ENCODE measurements around the gene KIF3A. TPM values are rescaled to one million over a fixed set of nuclear protein-coding genes. Genes with fewer than 3 reads are reported as not detected.

Gene KIF3A
- total RNA-seq, 1 experiment from 2014 or later = 6.7 TPM

Other genes starting within 250 kb of the KIF3A start
- 1.2 and 1.8 TPM in 2 replicates for gene IRF1, start 246.8 kb downstream of the KIF3A start, total RNA-seq (2014; rRNA removed; shearing (Covaris generic))
- gene IL5, start 194.0 kb downstream of the KIF3A start, total RNA-seq (2014; rRNA removed; shearing (Covaris generic)) = not detected in 2 replicates
- 24.5 and 27.8 TPM in 2 replicates for gene RAD50, start 180.6 kb downstream of the KIF3A start, total RNA-seq (2014; rRNA removed; shearing (Covaris generic))
- not detected in 2 replicates for gene IL13, start 79.4 kb downstream of the KIF3A start, total RNA-seq (2014; rRNA removed; shearing (Covaris generic))
- not detected in 2 replicates for gene IL4, start 63.6 kb downstream of the KIF3A start, total RNA-seq (2014; rRNA removed; shearing (Covaris generic))
- gene CCNI2, start 9.9 kb upstream of the KIF3A start, total RNA-seq (2014; rRNA removed; shearing (Covaris generic)) = not detected in 2 replicates
- 20.4 and 21.4 TPM in 2 replicates for gene SEPTIN8, start 39.7 kb upstream of the KIF3A start, total RNA-seq (2014; rRNA removed; shearing (Covaris generic))
- gene SOWAHA, start 75.8 kb upstream of the KIF3A start, total RNA-seq (2014; rRNA removed; shearing (Covaris generic)) = not detected in 2 replicates
- gene SHROOM1, start 93.1 kb upstream of the KIF3A start, total RNA-seq (2014; rRNA removed; shearing (Covaris generic)) = 0.53 and 1.1 TPM in 2 replicates
- gene GDF9, start 128.9 kb upstream of the KIF3A start, total RNA-seq (2014; rRNA removed; shearing (Covaris generic)) = 0.11 and 0.13 TPM in 2 replicates
- gene UQCRQ, start 129.1 kb upstream of the KIF3A start, total RNA-seq (2014; rRNA removed; shearing (Covaris generic)) = 261 and 267 TPM in 2 replicates
- gene LEAP2, start 136.1 kb upstream of the KIF3A start, total RNA-seq (2014; rRNA removed; shearing (Covaris generic)) = 1.1 and 1.9 TPM in 2 replicates
- gene AFF4, start 226.1 kb upstream of the KIF3A start, total RNA-seq (2014; rRNA removed; shearing (Covaris generic)) = 40.5 and 40.8 TPM in 2 replicates